Ovary (tissue), 3 donors: ENCODE results near the gene DYNC1LI1.

ENCODE experiments used
- CTCF ChIP-seq, 3 donors: fragments of 450-650 bp in 2 of 3; fragments of 200-600 bp in 1 of 3; IDR thresholded peaks; one replicate each; pipeline versions ENCODE4 v1.5.1 to v1.8.0; 2016 to 2022; ENCODE audit warnings: antibody characterized with exemption in 3 of 3, mild to moderate bottlenecking in 1 of 3
- EP300 ChIP-seq: sonication (generic); formaldehyde crosslinking; IDR thresholded peaks from one replicate; pipeline ENCODE4 v1.6.1; 2017; ENCODE audit warnings: antibody characterized with exemption
- POLR2A ChIP-seq: fragments of 450-650 bp; IDR thresholded peaks from one replicate; pipeline ENCODE4 v1.6.1; 2017; ENCODE audit warnings: antibody characterized with exemption, mild to moderate bottlenecking, moderate library complexity
- donor health status: DM: no; HTN: no; CAD: no.

DNA sequence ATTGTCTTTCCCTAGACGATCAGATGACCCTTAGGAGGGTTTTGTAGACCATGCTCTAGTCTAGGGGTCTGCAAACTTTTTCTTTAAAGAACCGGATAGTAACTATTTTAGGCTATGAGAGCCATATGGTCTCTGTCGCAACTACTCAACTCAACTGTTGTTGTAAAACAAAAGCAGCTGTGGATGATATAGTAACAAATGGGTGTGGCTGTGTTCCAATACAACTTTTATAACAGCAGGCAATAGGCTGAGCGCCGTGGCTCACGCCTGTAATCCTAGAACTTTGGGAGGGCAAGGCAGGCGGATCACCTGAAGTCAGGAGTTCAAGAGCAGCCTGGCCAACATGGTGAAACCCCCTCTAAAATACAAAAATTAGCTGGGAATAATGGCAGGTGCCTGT is 61.9 kb downstream of the DYNC1LI1 start:
- TF ChIP-seq CTCF (IDR thresholded peaks at IDR 0.05) (no peak), POLR2A (no peak), EP300 (no peak)
